Endothelial cell of umbilical vein (primary cell): Measurements from ENCODE around the gene RANGAP1. TPM values are rescaled to one million over a fixed set of nuclear protein-coding genes. Genes with fewer than 3 reads are reported as not detected.

Experiments
- BruUV-seq: library from RNA; stranded (reverse); fragments of 400-500 nt; replicated peaks from 2 replicates; lab custom pipeline; 2021; lab: Mats Ljungman, UMichigan
- CTCF ChIA-PET: fragments of 300-600, 350-600 bp; sonication (Branson Sonifier 250); formaldehyde crosslinking; loops from one replicate; lab custom pipeline; 2021; ENCODE audit warnings: antibody characterized with exemption, inconsistent platforms; lab: Charles Lee
- POLR2A ChIA-PET: fragments of 300-600, 350-600 bp; sonication (Branson Sonifier 250); formaldehyde crosslinking; loops from one replicate; lab custom pipeline; 2021; ENCODE audit warnings: antibody characterized with exemption, inconsistent platforms; lab: Charles Lee
- DNase-seq: peaks from one replicate; pipeline ENCODE4 v3.0.0-alpha.2; 2011; ENCODE audit warnings: low read depth, low spot score
- FAIRE-seq: peaks from 2 replicates; lab custom pipeline; 2011; peaks lifted over from hg19 to GRCh38; lab: Jason Lieb, UNC
- H2AFZ ChIP-seq: 2 replicates; pipeline ENCODE4 v1.6.0; 2012; ENCODE audit warnings: low read depth, low read length, control low read depth, inconsistent platforms
- H3K27ac ChIP-seq: 2 replicates; pipeline ENCODE4 v1.5.1; 2011; ENCODE audit warnings: low read depth, mild to moderate bottlenecking, control low read depth, low read length, moderate library complexity; ENCODE audit not compliant: insufficient read depth
- H3K27me3 ChIP-seq, 2 experiments: 2 replicates each; pipeline versions ENCODE4 v1.6.0 to v1.6.1; 2011; ENCODE audit warnings: low read length in 2 of 2, mixed read lengths in 1 of 2; ENCODE audit not compliant: control insufficient read depth in 2 of 2, insufficient read depth in 2 of 2
- H3K36me3 ChIP-seq, 2 experiments: 2 replicates in 1 of 2; 3 replicates in 1 of 2; pipeline ENCODE4 v1.5.1; 2011; ENCODE audit warnings: low read length in 2 of 2, mild to moderate bottlenecking in 1 of 2, moderate library complexity in 1 of 2; ENCODE audit not compliant: control insufficient read depth in 2 of 2, insufficient read depth in 2 of 2; ENCODE audit errors: extremely low read depth in 1 of 2
- H3K4me1 ChIP-seq: 3 replicates; pipeline ENCODE4 v1.5.1; 2011; ENCODE audit warnings: mild to moderate bottlenecking, low read length; ENCODE audit not compliant: control insufficient read depth, insufficient read depth; ENCODE audit errors: extremely low read depth
- H3K4me2 ChIP-seq: 2 replicates; pipeline ENCODE4 v1.6.1; 2011; ENCODE audit warnings: low read length, control low read depth, mixed read lengths; ENCODE audit not compliant: insufficient read depth
- H3K4me3 ChIP-seq, 3 experiments: fragments of 200-600 bp in 1 of 3; sonication (generic), shearing (Covaris generic) in 1 of 3; replicated peaks in 1 of 3; 2 replicates each; pipeline ENCODE4 v1.5.1; 2011 to 2016; ENCODE audit warnings: control low read depth in 3 of 3, low read length in 3 of 3, mild to moderate bottlenecking in 2 of 3, inconsistent platforms in 1 of 3, low read depth in 1 of 3, moderate library complexity in 1 of 3; ENCODE audit not compliant: insufficient read depth in 1 of 3
- H3K79me2 ChIP-seq: 2 replicates; pipeline ENCODE4 v1.6.0; 2012; ENCODE audit warnings: low read length, inconsistent platforms; ENCODE audit not compliant: control insufficient read depth, insufficient read depth
- H3K9ac ChIP-seq: replicated peaks from 2 replicates; pipeline ENCODE3; 2011; ENCODE audit warnings: low read length, control low read depth; ENCODE audit not compliant: insufficient read depth; ENCODE audit errors: extremely low read depth
- H3K9me1 ChIP-seq: replicated peaks from 3 replicates; pipeline ENCODE4 v1.6.0; 2011; ENCODE audit warnings: mild to moderate bottlenecking, low read length; ENCODE audit not compliant: control insufficient read depth, insufficient read depth; ENCODE audit errors: extremely low read depth
- H3K9me3 ChIP-seq: replicated peaks from 2 replicates; pipeline ENCODE4 v1.5.1; 2012; ENCODE audit warnings: low read length, inconsistent platforms; ENCODE audit not compliant: control insufficient read depth, insufficient read depth
- H4K20me1 ChIP-seq: replicated peaks from 2 replicates; pipeline ENCODE3; 2011; ENCODE audit warnings: mild to moderate bottlenecking, low read length; ENCODE audit not compliant: control insufficient read depth, insufficient read depth; ENCODE audit errors: extremely low read depth
- EZH2 ChIP-seq: IDR thresholded peaks from 2 replicates; pipeline ENCODE4 v1.6.1; 2012; ENCODE audit warnings: borderline replicate concordance, low read depth, mild to moderate bottlenecking, moderate library complexity, low read length, inconsistent platforms; ENCODE audit not compliant: severe bottlenecking
- FOS ChIP-seq: IDR thresholded peaks from 2 replicates; pipeline ENCODE4 v1.6.1; 2011; ENCODE audit warnings: mild to moderate bottlenecking, low read length, moderate library complexity, borderline replicate concordance; ENCODE audit not compliant: insufficient read depth
- GATA2 ChIP-seq: IDR thresholded peaks from 2 replicates; pipeline ENCODE4 v1.7.0; 2011; ENCODE audit warnings: low read depth, mild to moderate bottlenecking, moderate library complexity, mixed read lengths, low read length; ENCODE audit not compliant: insufficient read length, insufficient read depth
- JUN ChIP-seq: IDR thresholded peaks from 2 replicates; pipeline ENCODE4 v1.6.1; 2011; ENCODE audit warnings: borderline replicate concordance, low read depth; ENCODE audit not compliant: insufficient read length, insufficient read depth
- MAX ChIP-seq: IDR thresholded peaks from 2 replicates; pipeline ENCODE4 v1.6.1; 2011; ENCODE audit not compliant: insufficient read depth, insufficient read length
- MYC ChIP-seq: IDR thresholded peaks from one replicate; pipeline ENCODE4 v1.6.1; 2011; ENCODE audit warnings: mild to moderate bottlenecking, low read depth, low read length
- POLR2A ChIP-seq: IDR thresholded peaks from 2 replicates; pipeline ENCODE4 v1.6.1; 2012; ENCODE audit warnings: low read depth, mild to moderate bottlenecking, control low read depth, low read length
- POLR2AphosphoS5 ChIP-seq: IDR thresholded peaks from 2 replicates; pipeline ENCODE4 v1.6.1; 2012; ENCODE audit warnings: low read depth, mild to moderate bottlenecking, control low read depth, low read length, moderate library complexity; ENCODE audit not compliant: insufficient read depth
- dilution Hi-C: fragments of 300-500 bp; cut with MboI; formaldehyde crosslinking; loops from one replicate; pipeline ENCODE4 v1.15.0; 2019; ENCODE audit warnings: low sequenced_read_pairs; ENCODE audit not compliant: extremely low pct_ligation_motif_present
- intact Hi-C: fragments of 100-400 bp; cut with micrococcal nuclease; formaldehyde crosslinking; loops from one replicate; pipeline ENCODE4 v1.10.0; 2022
- polyA plus RNA-seq, 4 experiments: library from polyadenylated mRNA; depleted of rRNA in 3 of 4; stranded (reverse) in 3 of 4; unstranded in 1 of 4; fragments of >200 nt; gene quantifications; 2 replicates each; pipeline versions ENCODE4 v1.2.1 to v1.2.3, GENCODE V29; 2011 to 2012; ENCODE audit warnings: missing spikeins in 1 of 4
- total RNA-seq: library from RNA; stranded (reverse); gene quantifications from 2 replicates; pipeline ENCODE4 v1.2.3, GENCODE V29; 2021
- TF ChIP-seq, protein P1 (sequence below), 2 donors: IDR thresholded peaks; 1 replicate in 1 of 2; 2 replicates in 1 of 2; pipeline ENCODE4 v1.5.1; 2011; ENCODE audit warnings: low read length in 2 of 2, mild to moderate bottlenecking in 2 of 2, moderate library complexity in 2 of 2, control low read depth in 1 of 2, inconsistent platforms in 1 of 2, low read depth in 1 of 2; ENCODE audit not compliant: insufficient read depth in 1 of 2; ENCODE audit errors: extremely low read depth in 1 of 2

RANGAP1 gene
- total and polyA plus RNA-seq, 2 donors (not counting 3 experiments of a cell fraction or from before 2014, with no cell fraction given) = 169 to 182 TPM

GRCh38 chr22:41256254-41257253 is 29.4 kb downstream of the RANGAP1 start:
- Histone ChIP-seq H3K4me2 (no peak overlapping the region), H3K9me1 (no peaks in the 10 kb centered on the region), H3K4me3 (no peak overlapping the region), H3K4me1 (peaks cover 14% of the 10 kb centered on the region), H3K27ac (peak overlapping the region; percentile 33), H3K9ac (no peak overlapping the region), H3K27me3 (no peaks in the 10 kb centered on the region), H3K79me2 (peaks cover 9% of the 10 kb centered on the region), H2AFZ (no peak overlapping the region), H3K36me3 (peaks cover 33 to 54% of the 10 kb centered on the region in 2 experiments), H3K9me3 (no peaks in the 10 kb centered on the region), H4K20me1 (no peaks in the 10 kb centered on the region)
- no peak for TF ChIP-seq MYC
- no peak for TF ChIP-seq POLR2A
- no peak for TF ChIP-seq MAX
- peak; percentile 50 for TF ChIP-seq JUN
- no peak for TF ChIP-seq EZH2
- TF ChIP-seq, protein P1, sequence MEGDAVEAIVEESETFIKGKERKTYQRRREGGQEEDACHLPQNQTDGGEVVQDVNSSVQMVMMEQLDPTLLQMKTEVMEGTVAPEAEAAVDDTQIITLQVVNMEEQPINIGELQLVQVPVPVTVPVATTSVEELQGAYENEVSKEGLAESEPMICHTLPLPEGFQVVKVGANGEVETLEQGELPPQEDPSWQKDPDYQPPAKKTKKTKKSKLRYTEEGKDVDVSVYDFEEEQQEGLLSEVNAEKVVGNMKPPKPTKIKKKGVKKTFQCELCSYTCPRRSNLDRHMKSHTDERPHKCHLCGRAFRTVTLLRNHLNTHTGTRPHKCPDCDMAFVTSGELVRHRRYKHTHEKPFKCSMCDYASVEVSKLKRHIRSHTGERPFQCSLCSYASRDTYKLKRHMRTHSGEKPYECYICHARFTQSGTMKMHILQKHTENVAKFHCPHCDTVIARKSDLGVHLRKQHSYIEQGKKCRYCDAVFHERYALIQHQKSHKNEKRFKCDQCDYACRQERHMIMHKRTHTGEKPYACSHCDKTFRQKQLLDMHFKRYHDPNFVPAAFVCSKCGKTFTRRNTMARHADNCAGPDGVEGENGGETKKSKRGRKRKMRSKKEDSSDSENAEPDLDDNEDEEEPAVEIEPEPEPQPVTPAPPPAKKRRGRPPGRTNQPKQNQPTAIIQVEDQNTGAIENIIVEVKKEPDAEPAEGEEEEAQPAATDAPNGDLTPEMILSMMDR (IDR thresholded peaks at IDR 0.05; ENCODE audit: extremely low read depth in 1 of 2, insufficient read depth in 1 of 2, low read depth in 1 of 2, low read length in 2 of 2) = peak in 1 of 2 donors; percentile 3
- TF ChIP-seq POLR2AphosphoS5 = peak; percentile 2
- TF ChIP-seq GATA2 = no peak
- TF ChIP-seq FOS = no peak
- no TSS peak for BruUV-seq
- dilution Hi-C loops = no loop called here
- ChIA-PET POLR2A (no interaction called here), CTCF (interaction anchor here (1.2 to 2.4 kb wide), 5 partner anchors 11 to 334 kb away, joined by 3 to 9 read pairs (median 8); partner anchors contain the start of gene ZC3H7B)
- DNase-seq (peak; percentile 53), FAIRE-seq (peak; percentile 90)
- intact Hi-C loops = no loop called here
